ENCODE results near the gene PPL.

PPL gene

GRCh38 chr16:4839942-4840341 lies 97.0 kb downstream of the PPL start:
- no peak for TF ChIP-seq CTCF (IDR thresholded peaks at IDR 0.05)
- no peak overlapping the region for H3K27ac ChIP-seq
- H2AFZ ChIP-seq, result no peak overlapping the region
- no peaks in the 10 kb centered on the region for H3K4me1 ChIP-seq
- peaks cover 23% of the 10 kb centered on the region for H3K79me2 ChIP-seq
- H3K4me2 ChIP-seq (ENCODE audit: low read length), result no peak overlapping the region
- H3K9me3 ChIP-seq (ENCODE audit: control insufficient read depth, low read length), result no peaks in the 10 kb centered on the region
- H3K27me3 ChIP-seq (ENCODE audit: control insufficient read depth, insufficient read depth, low read length), result no peaks in the 10 kb centered on the region
- no peak overlapping the region for H3K4me3 ChIP-seq (ENCODE audit: low read depth, low read length)
- no peak overlapping the region for H3K9ac ChIP-seq
- H3K36me3 ChIP-seq (ENCODE audit: control insufficient read depth, insufficient read depth, low read length), result no peaks in the 10 kb centered on the region

GRCh38 chr16:4837733-4838501 lies 99.0 kb downstream of the PPL start:
- Histone ChIP-seq H2AFZ (no peak overlapping the region), H3K79me2 (peaks cover 7% of the 10 kb centered on the region), H3K4me3 (ENCODE audit: low read depth, low read length) (no peak overlapping the region), H3K9ac (no peak overlapping the region), H3K27me3 (ENCODE audit: control insufficient read depth, insufficient read depth, low read length) (no peaks in the 10 kb centered on the region), H3K27ac (no peak overlapping the region), H3K4me1 (peaks cover 12% of the 10 kb centered on the region), H3K4me2 (ENCODE audit: low read length) (no peak overlapping the region), H3K36me3 (ENCODE audit: control insufficient read depth, insufficient read depth, low read length) (no peaks in the 10 kb centered on the region), H3K9me3 (ENCODE audit: control insufficient read depth, low read length) (no peaks in the 10 kb centered on the region)
- no peak for TF ChIP-seq CTCF (IDR thresholded peaks at IDR 0.05)

GRCh38 chr16:4836727-4837126 lies 100.2 kb downstream of the PPL start:
- H3K79me2 ChIP-seq, result peaks cover 6% of the 10 kb centered on the region
- no peak overlapping the region for H3K9ac ChIP-seq
- H3K4me1 ChIP-seq, result peaks cover 24% of the 10 kb centered on the region
- no peaks in the 10 kb centered on the region for H3K9me3 ChIP-seq (ENCODE audit: control insufficient read depth, low read length)
- H3K27ac ChIP-seq, result no peak overlapping the region
- H2AFZ ChIP-seq, result no peak overlapping the region
- no peak overlapping the region for H3K4me2 ChIP-seq (ENCODE audit: low read length)
- TF ChIP-seq CTCF (IDR thresholded peaks at IDR 0.05), result no peak
- no peaks in the 10 kb centered on the region for H3K27me3 ChIP-seq (ENCODE audit: control insufficient read depth, insufficient read depth, low read length)
- no peaks in the 10 kb centered on the region for H3K36me3 ChIP-seq (ENCODE audit: control insufficient read depth, insufficient read depth, low read length)
- H3K4me3 ChIP-seq (ENCODE audit: low read depth, low read length), result no peak overlapping the region

- H3K27me3 ChIP-seq (ENCODE audit: control insufficient read depth, insufficient read depth, low read length), result no peaks in the 10 kb centered on the region
- H3K4me2 ChIP-seq (ENCODE audit: low read length), result peak overlapping the region; percentile 28
- H3K9ac ChIP-seq, result no peak overlapping the region
- no peak overlapping the region for H3K27ac ChIP-seq
- peaks cover 12% of the 10 kb centered on the region for H3K79me2 ChIP-seq
- peak overlapping the region; percentile 24 for H3K4me3 ChIP-seq (ENCODE audit: low read depth, low read length)
- H2AFZ ChIP-seq, result no peak overlapping the region
- H3K9me3 ChIP-seq (ENCODE audit: control insufficient read depth, low read length), result no peaks in the 10 kb centered on the region
- H3K4me1 ChIP-seq, result peaks cover 26% of the 10 kb centered on the region
- TF ChIP-seq CTCF (IDR thresholded peaks at IDR 0.05), result no peak
- H3K36me3 ChIP-seq (ENCODE audit: control insufficient read depth, insufficient read depth, low read length), result no peaks in the 10 kb centered on the region
Observed at GRCh38 chr16:4833584-4833983, 103.4 kb downstream of the PPL start.
